ENCODE measurements around the gene CSNK2A3.

GRCh38 chr11:11356842-11357241 lies 3.8 kb upstream of the CSNK2A3 start:
- TF ChIP-seq NCOA4 (IDR thresholded peaks at IDR 0.05; ENCODE audit: partially characterized antibody) (no peak), MYNN (IDR thresholded peaks at IDR 0.05) (no peak), MYNN (CRISPR knock-in tag; IDR thresholded peaks at IDR 0.05) (no peak), EGR1 (conservative IDR thresholded peaks at IDR 0.05) (no peak), NR2C2 (CRISPR knock-in tag; IDR thresholded peaks at IDR 0.05) (no peak), NR2C2 (tag; IDR thresholded peaks at IDR 0.05) (no peak)

All from K562 (cell line).